Keratinocyte (primary cell): ENCODE results near the gene RFC4. TPM values are rescaled to one million over a fixed set of nuclear protein-coding genes. Genes with fewer than 3 reads are reported as not detected.

Experiments used
- DNase-seq: peaks from one replicate; pipeline ENCODE4 v3.0.0-alpha.2; 2011; ENCODE audit warnings: low read depth, missing footprints, low spot score
- FAIRE-seq: peaks from 2 replicates; lab custom pipeline; 2011; peaks lifted over from hg19 to GRCh38; lab: Jason Lieb, UNC
- H2AFZ ChIP-seq: 2 replicates; pipeline ENCODE4 v1.6.0; 2012; ENCODE audit warnings: low read length, control low read depth, inconsistent platforms; ENCODE audit not compliant: control insufficient read depth
- H3K27ac ChIP-seq: 2 replicates; pipeline ENCODE4 v1.5.1; 2011; ENCODE audit warnings: low read length; ENCODE audit not compliant: control insufficient read depth, insufficient read depth
- H3K27me3 ChIP-seq: 3 replicates; pipeline ENCODE4 v1.6.0; 2011; ENCODE audit warnings: low read length; ENCODE audit not compliant: control insufficient read depth, insufficient read depth; ENCODE audit errors: extremely low read depth
- H3K36me3 ChIP-seq, 2 experiments: 2 replicates in 1 of 2; 3 replicates in 1 of 2; pipeline ENCODE4 v1.5.1; 2011; ENCODE audit warnings: low read length in 2 of 2, mild to moderate bottlenecking in 1 of 2; ENCODE audit not compliant: control insufficient read depth in 2 of 2, insufficient read depth in 2 of 2; ENCODE audit errors: extremely low read depth in 1 of 2
- H3K4me1 ChIP-seq: 3 replicates; pipeline ENCODE4 v1.5.1; 2011; ENCODE audit warnings: low read length; ENCODE audit not compliant: control insufficient read depth, insufficient read depth; ENCODE audit errors: extremely low read depth
- H3K4me2 ChIP-seq: 3 replicates; pipeline ENCODE4 v1.6.0; 2011; ENCODE audit warnings: low read depth, low read length; ENCODE audit not compliant: control insufficient read depth, insufficient read depth; ENCODE audit errors: extremely low read depth
- H3K4me3 ChIP-seq, 3 experiments: fragments of 200-600 bp in 1 of 3; sonication (generic) in 1 of 3; 2 replicates in 2 of 3; 3 replicates in 1 of 3; pipeline ENCODE4 v1.5.1; 2011 to 2016; ENCODE audit warnings: low read length in 3 of 3, mild to moderate bottlenecking in 3 of 3, control low read depth in 2 of 3, inconsistent platforms in 1 of 3, low read depth in 1 of 3, mixed read lengths in 1 of 3, mixed run types in 1 of 3, moderate library complexity in 1 of 3; ENCODE audit not compliant: control insufficient read depth in 2 of 3, insufficient read depth in 2 of 3; ENCODE audit errors: extremely low read depth in 1 of 3
- H3K79me2 ChIP-seq: 2 replicates; pipeline ENCODE4 v1.6.0; 2012; ENCODE audit warnings: low read length; ENCODE audit not compliant: control insufficient read depth, insufficient read depth
- H3K9ac ChIP-seq: 3 replicates; pipeline ENCODE4 v1.6.0; 2011; ENCODE audit warnings: low read length; ENCODE audit not compliant: control insufficient read depth, insufficient read depth; ENCODE audit errors: extremely low read depth
- H3K9me1 ChIP-seq: 3 replicates; pipeline ENCODE4 v1.6.0; 2011; ENCODE audit warnings: low read length; ENCODE audit not compliant: control insufficient read depth, insufficient read depth; ENCODE audit errors: extremely low read depth
- H3K9me3 ChIP-seq: 2 replicates; pipeline ENCODE4 v1.5.1; 2012; ENCODE audit warnings: low read depth, low read length; ENCODE audit not compliant: control insufficient read depth
- H4K20me1 ChIP-seq: 3 replicates; pipeline ENCODE4 v1.6.0; 2011; ENCODE audit warnings: low read length; ENCODE audit not compliant: control insufficient read depth, insufficient read depth; ENCODE audit errors: extremely low read depth
- CTCF ChIP-seq, 3 experiments: IDR thresholded peaks in 1 of 3; conservative IDR thresholded peaks in 1 of 3; optimal IDR thresholded peaks in 1 of 3; 2 replicates in 2 of 3; 3 replicates in 1 of 3; pipeline versions ENCODE3 to v1.5.1; 2011; ENCODE audit warnings: low read length in 3 of 3, mild to moderate bottlenecking in 3 of 3, moderate library complexity in 2 of 3, control low read depth in 1 of 3, inconsistent platforms in 1 of 3; ENCODE audit not compliant: insufficient read depth in 2 of 3; ENCODE audit errors: extremely low read depth in 1 of 3
- EZH2 ChIP-seq: IDR thresholded peaks from one replicate; pipeline ENCODE4 v1.6.1; 2012; ENCODE audit warnings: inconsistent platforms, mild to moderate bottlenecking, low read length, moderate library complexity
- dilution Hi-C: fragments of 300-500 bp; cut with MboI; formaldehyde crosslinking; loops from one replicate; pipeline ENCODE4 v1.7.0; 2020; ENCODE audit warnings: low sequenced_read_pairs; ENCODE audit not compliant: extremely low pct_ligation_motif_present
- polyA plus RNA-seq, 5 experiments: library from polyadenylated mRNA; depleted of rRNA in 3 of 5; stranded (reverse) in 3 of 5; stranded (forward) in 1 of 5; unstranded in 1 of 5; fragments of >200 nt; gene quantifications; 1 replicate in 1 of 5; 2 replicates in 3 of 5; 3 replicates in 1 of 5; pipeline versions ENCODE4 v1.2.1 to v1.2.3, GENCODE V29; 2011 to 2012; ENCODE audit warnings: missing spikeins in 2 of 5, low read depth in 1 of 5, low replicate concordance in 1 of 5

Gene RFC4
- polyA plus RNA-seq, 1 donor (not counting 4 experiments of a cell fraction or from before 2014, with no cell fraction given) = 22.8 TPM

DNA sequence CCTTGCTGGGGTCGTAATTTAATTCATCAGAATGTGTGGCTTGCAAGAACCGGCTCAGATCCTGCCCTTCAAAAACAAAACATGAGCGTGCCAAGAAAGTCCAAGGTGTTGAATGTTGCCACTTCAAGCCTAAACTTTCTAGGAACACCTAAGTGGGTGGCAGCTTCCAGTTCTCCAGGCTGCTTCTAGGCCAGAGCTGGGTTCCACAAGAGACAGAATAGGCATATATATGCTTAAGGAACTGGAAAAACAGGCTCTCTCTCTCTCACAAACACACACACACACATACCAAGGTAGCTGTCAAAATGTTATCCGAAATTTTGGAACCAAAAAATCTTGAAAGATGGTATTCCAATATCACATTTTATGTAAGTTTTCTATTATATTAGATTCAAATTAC is 35.3 kb upstream of the RFC4 start:
- Histone ChIP-seq H3K27me3 (peaks cover 2% of the 10 kb centered on the region), H3K79me2 (no peaks in the 10 kb centered on the region), H3K27ac (no peak overlapping the region), H4K20me1 (no peaks in the 10 kb centered on the region), H3K9me3 (no peaks in the 10 kb centered on the region), H3K4me2 (no peak overlapping the region), H3K9me1 (no peaks in the 10 kb centered on the region), H3K4me3 (no peak overlapping the region), H3K4me1 (no peaks in the 10 kb centered on the region), H3K9ac (no peak overlapping the region), H2AFZ (no peak overlapping the region), H3K36me3 (no peaks in the 10 kb centered on the region)
- dilution Hi-C loops = no loop called here
- no peak for TF ChIP-seq EZH2
- TF ChIP-seq CTCF (optimal IDR thresholded peaks at IDR 0.05 in 1 of 3, IDR thresholded peaks at IDR 0.05 in 1 of 3, conservative IDR thresholded peaks at IDR 0.05 in 1 of 3; ENCODE audit: extremely low read depth in 1 of 3, insufficient read depth in 2 of 3, low read length in 3 of 3) = no peak
- DNase-seq (no peak), FAIRE-seq (no peak)

- no peak overlapping the region for H3K4me2 ChIP-seq
- FAIRE-seq = no peak
Observed at GRCh38 chr3:186839874-186840641, 33.8 kb upstream of the RFC4 start.

More at GRCh38 chr3:186839874-186840641, 33.8 kb upstream of the RFC4 start:
- no peaks in the 10 kb centered on the region for H3K9me3 ChIP-seq
- H3K9ac ChIP-seq = no peak overlapping the region
- dilution Hi-C loops = no loop called here
- no peak overlapping the region for H2AFZ ChIP-seq
- H4K20me1 ChIP-seq = no peaks in the 10 kb centered on the region
- H3K27me3 ChIP-seq = no peaks in the 10 kb centered on the region
- H3K4me3 ChIP-seq = no peak overlapping the region
- TF ChIP-seq CTCF (optimal IDR thresholded peaks at IDR 0.05 in 1 of 3, IDR thresholded peaks at IDR 0.05 in 1 of 3, conservative IDR thresholded peaks at IDR 0.05 in 1 of 3; ENCODE audit: extremely low read depth in 1 of 3, insufficient read depth in 2 of 3, low read length in 3 of 3) = no peak
- TF ChIP-seq EZH2 = no peak
- DNase-seq = no peak
- no peaks in the 10 kb centered on the region for H3K79me2 ChIP-seq
- H3K27ac ChIP-seq = no peak overlapping the region
- H3K9me1 ChIP-seq = no peaks in the 10 kb centered on the region
- H3K36me3 ChIP-seq = no peaks in the 10 kb centered on the region
- H3K4me1 ChIP-seq = no peaks in the 10 kb centered on the region
